ENCODE results near the gene TINAG.

- TF ChIP-seq ZFP30 (CRISPR knock-in tag; IDR thresholded peaks at IDR 0.05) = no peak
- TF ChIP-seq SNAI2 (CRISPR knock-in tag; IDR thresholded peaks at IDR 0.05) = no peak
- TF ChIP-seq TOX (CRISPR knock-in tag; IDR thresholded peaks at IDR 0.05; ENCODE audit: borderline replicate concordance) = no peak
- no peak for TF ChIP-seq ZNF8 (CRISPR knock-in tag; IDR thresholded peaks at IDR 0.05)
These were observed 52.9 kb downstream of the TINAG start for GRCh38 chr6:54361188-54361587.

Measured in SK-N-SH treated with all-trans-retinoic acid at 6 μM for 48 hours (cell line).